HG03039 (cell line): ENCODE data around the gene IPPK.
"Not testable (repeated sequence)": the region's sequence is repeated elsewhere in the genome, so short reads cannot be mapped to it uniquely, and the experiment has no call there.

Source experiments
- ATAC-seq: cut with Tn5 transposase; IDR thresholded peaks from one replicate; pipeline ENCODE4 v1.9.1; 2021; ENCODE audit warnings: mild to moderate bottlenecking, moderate library complexity; ENCODE audit not compliant: unreplicated experiment

The IPPK gene

DNA sequence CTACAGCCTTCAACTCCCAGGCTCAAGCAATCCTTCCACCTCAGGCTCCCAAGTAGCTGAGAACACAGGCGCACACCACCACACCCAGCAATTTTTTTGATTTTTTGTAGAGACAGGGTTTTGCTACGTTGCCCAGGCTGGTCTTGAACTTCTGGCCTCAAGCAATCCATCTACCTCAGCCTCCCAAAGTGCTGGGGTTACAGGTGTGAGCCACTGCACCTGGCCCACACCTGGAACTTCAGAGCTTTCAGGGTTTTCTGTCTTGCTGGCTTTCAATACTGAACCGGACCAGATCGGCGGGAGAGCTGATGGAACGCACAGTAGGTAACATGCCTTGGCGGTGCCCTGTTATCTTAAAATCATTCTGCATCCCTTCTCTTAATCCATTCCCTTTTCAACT, 30.8 kb downstream of the IPPK start:
- no peak for ATAC-seq

- ATAC-seq = no peak
Observed at GRCh38 chr9:92638621-92639101, 31.3 kb downstream of the IPPK start.

- ATAC-seq = no peak
Observed at GRCh38 chr9:92637886-92638620, 31.9 kb downstream of the IPPK start.

- ATAC-seq = no peak
Observed at GRCh38 chr9:92637326-92637725, 32.6 kb downstream of the IPPK start.

DNA sequence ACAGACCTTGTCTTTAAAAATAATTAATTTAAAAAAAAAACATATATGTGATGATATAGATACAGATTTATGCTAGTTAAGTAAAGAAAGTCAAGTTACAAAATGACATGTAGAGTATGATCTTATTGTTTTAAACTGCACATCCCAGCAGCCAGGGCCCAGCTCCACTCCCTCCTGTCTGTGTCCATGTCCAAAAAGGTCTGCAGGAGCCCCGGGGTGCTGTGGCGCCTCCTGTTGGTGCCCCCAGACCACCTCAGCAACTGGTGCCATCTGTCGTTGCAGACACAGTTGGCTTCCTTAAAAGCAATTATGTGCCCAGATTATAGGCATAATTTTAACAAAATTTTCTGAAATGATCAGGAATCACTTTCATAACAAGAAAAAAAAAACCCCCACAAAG, 33.3 kb downstream of the IPPK start:
- ATAC-seq = no peak

DNA sequence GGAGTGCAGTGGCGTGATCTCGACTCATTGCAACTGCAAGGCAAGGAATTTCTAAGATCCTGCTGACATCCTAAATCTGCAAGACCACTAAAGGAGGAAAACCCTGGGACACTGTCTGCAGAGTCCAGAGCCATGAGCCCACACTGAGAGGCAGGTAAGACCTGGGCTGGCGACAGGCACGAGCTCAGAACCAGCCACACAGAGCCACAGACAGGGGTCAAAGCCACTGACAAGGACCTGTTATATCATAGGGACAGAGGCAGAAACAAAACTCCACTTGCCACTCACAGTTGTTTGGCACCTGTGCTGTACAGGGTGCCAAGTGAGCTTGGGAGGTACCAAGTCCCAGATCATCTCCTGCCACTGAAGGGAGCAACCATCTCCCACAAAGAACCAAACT, 34.2 kb downstream of the IPPK start:
- ATAC-seq = no peak

GRCh38 chr9:92634712-92635605, 35.0 kb downstream of the IPPK start:
- ATAC-seq = peak; percentile 59

DNA sequence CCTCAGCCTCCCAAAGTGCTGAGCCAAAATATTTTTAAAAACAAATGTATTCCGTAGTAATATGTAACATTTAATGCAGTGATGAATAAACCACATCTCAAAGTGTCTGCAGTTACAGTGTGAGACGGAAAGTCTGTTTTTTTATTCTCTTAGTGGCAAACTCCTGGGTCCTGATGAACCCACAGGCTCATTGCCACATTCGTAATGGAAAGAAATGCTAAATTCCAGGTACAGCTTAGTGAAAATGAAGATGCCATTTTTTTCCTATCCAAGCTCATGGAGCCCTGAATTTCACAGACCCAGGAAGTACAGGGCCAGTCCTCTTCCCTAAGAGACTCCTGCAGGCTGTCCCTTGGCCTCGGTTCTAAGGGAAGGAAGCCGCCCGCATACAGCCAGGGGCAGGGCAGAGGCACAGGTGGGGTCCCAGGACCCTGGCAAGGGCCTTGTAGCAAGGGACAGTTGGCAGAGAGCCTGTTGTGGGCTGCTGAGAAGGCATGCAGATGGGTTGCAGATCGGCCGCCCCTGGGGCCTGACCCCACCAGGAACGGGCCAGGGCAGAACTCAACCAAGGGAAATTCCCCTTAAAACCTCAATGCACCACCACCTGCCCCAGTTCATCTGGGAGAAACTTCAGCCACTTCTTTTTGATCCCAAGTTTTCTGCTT, 36.2 kb downstream of the IPPK start:
- no peak for ATAC-seq

DNA sequence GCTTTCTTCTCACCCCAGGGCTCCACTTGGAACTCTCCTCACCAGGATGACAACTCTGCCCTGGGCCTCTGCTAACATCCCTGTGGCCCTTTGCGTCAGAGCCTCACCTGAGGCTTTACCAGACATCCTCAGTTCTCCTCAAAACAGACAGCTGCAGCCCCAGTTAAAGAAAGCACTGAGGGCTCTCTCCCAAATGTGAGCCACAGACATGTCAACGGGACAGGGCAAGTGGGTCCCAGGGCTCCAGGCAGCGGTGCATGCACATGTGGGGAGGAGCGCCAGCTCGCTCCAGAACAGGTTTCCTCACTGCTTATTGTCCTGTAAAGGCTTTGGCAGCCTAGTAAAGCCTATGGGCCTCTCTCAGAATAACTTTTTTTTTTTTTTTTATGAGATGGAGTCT, 37.3 kb downstream of the IPPK start:
- ATAC-seq = no peak

GRCh38 chr9:92631452-92632343, 38.2 kb downstream of the IPPK start:
- no peak for ATAC-seq

DNA sequence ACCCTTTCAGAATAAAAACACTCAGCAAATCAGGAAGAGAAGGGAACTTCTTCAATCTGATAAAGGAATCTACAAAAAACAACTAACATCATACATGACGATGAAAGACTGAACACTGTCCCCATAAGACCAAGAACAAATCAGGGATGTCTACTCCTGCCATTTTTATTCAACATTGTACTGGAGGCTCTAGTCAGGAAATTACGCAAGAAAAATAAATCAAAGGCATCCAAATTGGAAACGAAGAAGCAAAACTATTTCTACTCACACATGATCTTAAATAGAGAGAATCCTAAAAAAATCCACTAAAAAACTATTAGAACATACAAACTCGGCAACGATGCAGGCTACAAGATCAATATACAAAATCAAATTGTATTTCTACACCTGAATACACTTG, 42.3 kb downstream of the IPPK start:
- ATAC-seq = no peak

- ATAC-seq = no peak
Observed at GRCh38 chr9:92626484-92626883, 43.4 kb downstream of the IPPK start.

- not testable (repeated sequence) for ATAC-seq
Observed at GRCh38 chr9:92623936-92624335, 46.0 kb downstream of the IPPK start.

DNA sequence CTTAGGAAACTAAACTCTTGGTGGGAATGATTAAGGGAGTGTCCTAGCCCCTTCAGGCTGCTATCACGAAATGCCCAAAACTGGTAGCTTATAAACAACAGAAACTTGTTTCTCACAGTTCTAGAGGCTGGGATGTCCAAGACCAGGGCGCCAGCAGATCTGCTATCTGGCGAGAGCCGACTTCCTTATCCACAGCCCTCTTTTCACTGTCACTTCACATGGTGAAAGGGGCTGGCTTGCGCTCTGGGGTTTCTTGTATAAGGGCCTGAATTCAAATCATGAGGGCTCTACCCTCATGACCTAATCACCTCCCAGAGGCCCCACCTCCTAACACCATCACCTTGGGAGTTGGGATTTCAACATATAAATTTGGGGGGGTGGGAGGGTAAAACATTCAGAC, 49.1 kb downstream of the IPPK start:
- ATAC-seq = no peak

- no peak for ATAC-seq
Observed at GRCh38 chr9:92619601-92620300, 50.2 kb downstream of the IPPK start.

DNA sequence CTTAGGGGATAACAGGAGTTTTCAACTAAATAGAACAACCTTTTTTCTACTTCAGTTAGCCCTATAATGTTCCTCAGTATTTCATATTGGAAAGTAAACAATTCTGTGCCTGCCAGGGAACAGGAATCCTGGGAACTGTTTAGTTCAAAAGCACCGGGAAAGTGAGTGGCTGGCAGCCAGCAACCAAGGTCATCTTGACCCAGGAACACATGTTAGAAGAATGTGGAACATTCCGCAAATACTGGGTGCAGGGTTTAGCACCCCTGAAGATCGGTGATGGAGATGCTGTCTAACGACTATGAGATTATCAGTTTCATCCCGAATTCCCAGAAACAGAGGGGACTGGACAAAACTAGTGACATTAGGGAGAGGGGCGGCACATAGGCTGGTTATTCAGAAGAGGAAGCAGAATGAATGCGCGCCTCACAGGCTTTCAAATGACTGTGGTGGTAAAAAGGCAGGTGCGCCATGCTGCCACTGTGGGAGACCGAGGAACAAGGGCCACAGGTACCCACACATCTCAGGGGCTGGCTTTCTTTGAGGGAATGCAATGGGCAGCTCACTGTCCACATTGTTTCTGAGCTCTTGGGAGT, 51.2 kb downstream of the IPPK start:
- ATAC-seq = no peak

DNA sequence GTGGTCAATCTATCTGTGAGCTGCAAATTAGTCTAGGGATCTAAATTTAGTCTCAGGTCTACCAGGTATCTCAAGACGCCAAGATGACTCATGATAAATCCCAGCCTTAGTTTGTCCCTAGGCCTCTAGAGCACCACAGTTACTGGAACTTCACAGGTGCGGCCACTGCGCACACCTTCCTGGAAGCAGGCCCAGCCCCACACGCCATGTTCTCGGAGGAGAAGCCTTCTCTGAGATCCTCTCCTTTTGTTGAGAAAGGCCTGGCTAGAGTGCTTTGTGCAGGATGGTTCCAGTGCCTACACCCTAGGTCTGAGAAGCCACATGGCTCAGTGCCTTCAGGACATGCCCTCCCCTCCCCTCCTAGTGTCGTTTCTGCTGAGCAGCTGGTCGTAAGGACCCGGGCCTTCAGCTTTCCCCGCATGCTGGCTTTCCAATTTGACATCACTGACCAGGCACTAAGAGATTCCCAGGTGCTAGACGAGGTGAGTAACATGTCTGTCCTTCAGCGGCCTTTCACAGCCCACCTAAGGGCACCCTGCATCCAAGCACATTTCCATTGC, 51.9 kb downstream of the IPPK start:
- ATAC-seq = no peak

GRCh38 chr9:92617195-92617813, 52.6 kb downstream of the IPPK start:
- ATAC-seq = no peak

DNA sequence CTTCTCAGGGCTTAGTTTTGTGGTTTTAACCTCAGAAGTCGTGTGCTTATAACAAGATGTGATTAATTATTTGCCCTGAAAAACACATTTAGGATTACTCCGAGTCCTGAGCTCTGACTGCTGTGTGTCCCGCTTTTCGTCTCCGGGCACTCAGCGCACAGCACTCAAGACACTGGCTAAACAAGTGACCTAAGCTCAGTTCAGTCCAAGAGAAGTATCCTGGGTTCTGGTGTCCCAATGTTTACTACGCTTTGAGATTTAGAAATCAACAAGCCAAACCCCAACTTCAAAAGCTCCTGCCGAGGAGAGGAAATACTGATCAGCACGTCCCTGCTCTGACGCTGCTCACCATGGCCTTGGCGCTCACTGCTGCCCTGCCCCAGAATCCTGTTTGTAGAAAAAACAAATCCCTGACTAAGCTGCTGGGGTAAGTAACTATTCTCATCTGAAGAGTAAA, 53.2 kb downstream of the IPPK start:
- no peak for ATAC-seq
